Lower leg skin (tissue), 4 donors: ENCODE results near the gene ACOXL. TPM values are rescaled to one million over a fixed set of nuclear protein-coding genes. Genes with fewer than 3 reads are reported as not detected.
A peak's percentile ranks its signal among the peaks of the same experiment; 100 is the strongest.

Experiments used
- DNase-seq, 2 donors: peaks; one replicate each; pipeline ENCODE4 v3.0.0-alpha.2; 2019; ENCODE audit warnings: low spot score in 2 of 2
- H3K4me3 ChIP-seq: fragments of 200-600 bp; sonication (generic); 2 replicates; pipeline ENCODE4 v1.5.1; 2017; ENCODE audit warnings: mild to moderate bottlenecking, low read depth; ENCODE audit not compliant: poor library complexity, severe bottlenecking
- POLR2A ChIP-seq, 2 donors: fragments of 450-650 bp; IDR thresholded peaks; one replicate each; pipeline ENCODE4 v1.6.1; 2016 to 2017; ENCODE audit warnings: antibody characterized with exemption in 2 of 2, mild to moderate bottlenecking in 1 of 2, moderate library complexity in 1 of 2
- WGBS, 2 donors: methylation state at CpG; one replicate each; pipeline ENCODE4 v1.1.5; 2018; 5-methylcytosine and 5-hydroxymethylcytosine counted together
- intact Hi-C: fragments of 100-400 bp; cut with DNase I; formaldehyde crosslinking; loops from one replicate; pipeline ENCODE4 v1.15.0; 2023; ENCODE audit warnings: low total_unique reads
- total RNA-seq, 4 donors: library from RNA; depleted of rRNA; stranded (reverse); fragments of >200 nt; gene quantifications; one replicate each; pipeline ENCODE4 v1.1.0, GENCODE V29; 2016
- TF ChIP-seq, protein P1 (sequence below), 3 donors: fragments of 450-650 bp; IDR thresholded peaks; one replicate each; pipeline ENCODE4 v1.5.1; 2016; ENCODE audit warnings: antibody characterized with exemption in 3 of 3, mild to moderate bottlenecking in 3 of 3, moderate library complexity in 2 of 3

The ACOXL gene
- total RNA-seq, 4 donors from 2014 or later: not detected

DNA sequence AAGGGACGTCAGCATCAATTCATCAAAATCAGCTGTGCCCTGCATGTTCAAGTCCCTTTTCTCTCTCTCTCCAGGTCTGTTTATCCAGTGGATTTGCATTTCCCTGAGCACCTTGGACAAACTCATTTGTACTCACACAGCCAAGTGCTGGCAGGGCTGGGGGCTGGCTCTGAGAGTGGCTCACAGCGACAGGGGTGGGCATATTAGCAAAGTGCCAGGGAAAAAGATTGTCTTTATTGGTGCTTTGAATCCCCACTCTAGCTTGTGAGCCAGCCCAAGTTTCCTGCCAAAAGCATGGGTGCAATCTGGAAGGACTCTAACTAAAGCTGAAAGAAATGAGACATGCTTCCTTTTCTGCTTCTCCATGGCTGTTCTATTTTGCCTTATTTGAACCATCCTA is 56.6 kb downstream of the ACOXL start:
- no peak for TF ChIP-seq POLR2A (IDR thresholded peaks at IDR 0.05)
- TF ChIP-seq, protein P1, sequence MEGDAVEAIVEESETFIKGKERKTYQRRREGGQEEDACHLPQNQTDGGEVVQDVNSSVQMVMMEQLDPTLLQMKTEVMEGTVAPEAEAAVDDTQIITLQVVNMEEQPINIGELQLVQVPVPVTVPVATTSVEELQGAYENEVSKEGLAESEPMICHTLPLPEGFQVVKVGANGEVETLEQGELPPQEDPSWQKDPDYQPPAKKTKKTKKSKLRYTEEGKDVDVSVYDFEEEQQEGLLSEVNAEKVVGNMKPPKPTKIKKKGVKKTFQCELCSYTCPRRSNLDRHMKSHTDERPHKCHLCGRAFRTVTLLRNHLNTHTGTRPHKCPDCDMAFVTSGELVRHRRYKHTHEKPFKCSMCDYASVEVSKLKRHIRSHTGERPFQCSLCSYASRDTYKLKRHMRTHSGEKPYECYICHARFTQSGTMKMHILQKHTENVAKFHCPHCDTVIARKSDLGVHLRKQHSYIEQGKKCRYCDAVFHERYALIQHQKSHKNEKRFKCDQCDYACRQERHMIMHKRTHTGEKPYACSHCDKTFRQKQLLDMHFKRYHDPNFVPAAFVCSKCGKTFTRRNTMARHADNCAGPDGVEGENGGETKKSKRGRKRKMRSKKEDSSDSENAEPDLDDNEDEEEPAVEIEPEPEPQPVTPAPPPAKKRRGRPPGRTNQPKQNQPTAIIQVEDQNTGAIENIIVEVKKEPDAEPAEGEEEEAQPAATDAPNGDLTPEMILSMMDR (IDR thresholded peaks at IDR 0.05): no peak
- no peak overlapping the region for H3K4me3 ChIP-seq
- WGBS, 2 donors: 37 to 48% methylated on average over 2 of the region's 2 CpGs
- intact Hi-C loops: no loop called here
- DNase-seq: peak in 1 of 2 donors; percentile 50

DNA sequence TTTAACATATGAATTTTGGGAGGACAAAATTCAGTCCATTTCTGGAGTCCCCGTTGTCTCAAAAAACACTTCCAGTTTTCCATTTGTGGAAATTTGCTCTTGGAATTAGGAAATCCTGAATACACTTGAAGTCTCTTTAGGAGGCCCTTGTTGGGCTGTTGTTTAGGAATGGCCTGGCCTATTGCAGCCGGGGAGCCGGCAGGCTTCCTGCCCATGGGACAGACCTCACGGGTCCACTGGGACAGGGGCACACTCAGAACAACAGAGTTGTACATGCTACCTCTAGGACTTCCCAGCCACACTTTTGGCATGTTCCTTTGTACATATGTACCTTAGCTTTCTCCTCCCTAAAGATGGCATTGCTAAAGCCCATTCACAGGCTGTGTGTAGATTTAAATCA is 57.3 kb downstream of the ACOXL start:
- no peak for DNase-seq
- TF ChIP-seq POLR2A (IDR thresholded peaks at IDR 0.05): no peak
- TF ChIP-seq, protein P1 (IDR thresholded peaks at IDR 0.05): no peak
- WGBS, 2 donors: 53 to 87% methylated on average over 4 of the region's 4 CpGs
- no peak overlapping the region for H3K4me3 ChIP-seq
- intact Hi-C loops: no loop called here

DNA sequence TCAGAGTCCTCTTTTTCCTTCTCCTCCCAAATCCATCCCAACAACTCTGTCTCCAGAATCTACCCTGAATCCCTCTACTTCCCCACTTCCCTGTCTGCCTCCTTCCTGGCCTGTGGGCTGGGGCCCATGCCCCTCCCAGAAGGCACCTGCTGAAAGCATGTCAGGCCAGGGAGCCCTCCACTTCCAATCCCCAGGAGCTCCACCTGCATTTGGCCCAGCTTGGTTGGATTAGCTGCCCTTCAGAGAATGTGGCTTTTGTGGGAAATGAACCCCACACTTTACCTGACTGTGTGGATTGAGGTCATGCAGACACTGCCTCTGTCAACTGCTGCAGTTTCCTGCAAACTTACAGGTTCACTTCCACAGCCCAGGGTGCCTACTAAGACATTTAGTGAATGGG is 58.5 kb downstream of the ACOXL start:
- intact Hi-C loops: no loop called here
- no peak overlapping the region for H3K4me3 ChIP-seq
- DNase-seq: peak in 1 of 2 donors; percentile 43
- no peak for TF ChIP-seq POLR2A (IDR thresholded peaks at IDR 0.05)
- TF ChIP-seq, protein P1 (IDR thresholded peaks at IDR 0.05): no peak

DNA sequence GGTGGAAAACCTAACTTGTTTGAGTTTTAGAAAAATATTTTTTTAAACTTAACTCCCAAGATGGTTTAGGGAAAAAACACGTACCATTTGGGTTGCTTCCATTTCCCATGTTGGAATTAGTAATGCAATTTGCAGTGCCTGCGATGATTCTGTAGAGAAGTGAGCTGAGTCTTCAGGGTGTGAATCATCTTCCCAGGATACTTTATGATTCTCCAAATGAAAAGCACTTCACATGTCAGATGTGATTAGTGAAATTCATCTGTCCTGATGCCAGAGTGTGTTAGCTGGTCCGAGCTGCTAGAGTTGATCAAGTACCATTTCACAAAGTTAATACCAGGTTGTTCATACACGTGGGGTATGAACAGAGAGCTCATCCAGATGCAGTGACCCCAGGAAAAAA is 59.1 kb downstream of the ACOXL start:
- WGBS, 2 donors: 69% methylated on average over 4 of the region's 4 CpGs
- intact Hi-C loops: no loop called here
- H3K4me3 ChIP-seq: no peak overlapping the region
- TF ChIP-seq POLR2A (IDR thresholded peaks at IDR 0.05): no peak
- TF ChIP-seq, protein P1 (IDR thresholded peaks at IDR 0.05): no peak
- DNase-seq: no peak

DNA sequence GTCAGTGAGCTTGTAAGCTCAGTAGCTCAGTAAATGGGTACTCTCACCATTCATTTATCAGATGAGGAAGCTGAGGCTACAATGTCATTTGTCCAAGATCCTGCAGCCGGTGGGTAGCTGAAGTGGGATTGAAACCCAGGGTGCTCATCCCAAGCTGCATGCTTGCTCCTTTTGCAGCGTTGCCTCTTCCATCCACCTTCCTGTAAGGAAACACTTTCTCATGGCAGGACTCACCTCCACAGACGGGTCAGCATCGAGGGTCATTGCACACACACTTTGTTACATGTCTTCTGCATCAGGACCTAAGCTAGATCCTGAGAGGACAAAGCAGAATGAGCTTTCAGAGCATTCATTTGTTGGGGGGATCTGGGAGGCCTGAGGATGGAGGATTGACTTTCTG is 60.7 kb downstream of the ACOXL start:
- intact Hi-C loops: no loop called here
- DNase-seq: no peak
- H3K4me3 ChIP-seq: no peak overlapping the region
- TF ChIP-seq, protein P1 (IDR thresholded peaks at IDR 0.05): no peak
- TF ChIP-seq POLR2A (IDR thresholded peaks at IDR 0.05): no peak
- 91 to 93% methylated on average over 4 of the region's 4 CpGs for WGBS, 2 donors

DNA sequence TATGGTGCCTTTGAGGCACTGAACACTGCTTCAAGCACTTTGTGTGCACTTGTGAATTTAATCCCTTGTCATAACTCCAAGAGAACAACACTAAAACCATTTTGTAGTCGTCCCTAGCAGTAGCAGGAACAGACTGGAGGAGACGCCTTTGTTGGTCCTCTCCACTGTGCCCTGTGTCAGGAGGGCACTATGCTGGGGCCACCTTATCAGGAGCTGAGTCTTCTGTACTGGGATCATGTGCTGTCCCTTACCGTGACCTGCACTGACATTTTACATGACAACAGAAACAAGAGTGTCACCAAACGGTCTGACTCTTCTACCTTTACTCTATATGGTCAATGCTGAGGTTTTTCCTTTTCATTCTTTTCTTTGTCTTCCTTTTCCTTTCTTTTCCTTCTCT is 62.0 kb downstream of the ACOXL start:
- no peak for DNase-seq
- WGBS, 2 donors: 67 to 81% methylated on average over 4 of the region's 4 CpGs
- TF ChIP-seq, protein P1 (IDR thresholded peaks at IDR 0.05): no peak
- no peak for TF ChIP-seq POLR2A (IDR thresholded peaks at IDR 0.05)
- H3K4me3 ChIP-seq: no peak overlapping the region
- intact Hi-C loops: no loop called here
